ENCODE results near the gene CHMP3. TPM values are rescaled to one million over a fixed set of nuclear protein-coding genes. Genes with fewer than 3 reads are reported as not detected.
"Not testable (repeated sequence)": the region's sequence is repeated elsewhere in the genome, so short reads cannot be mapped to it uniquely, and the experiment has no call there.

The CHMP3 gene
- polyA plus RNA-seq, 3 donors = 45.4 to 115 (median 99.4) TPM

DNA sequence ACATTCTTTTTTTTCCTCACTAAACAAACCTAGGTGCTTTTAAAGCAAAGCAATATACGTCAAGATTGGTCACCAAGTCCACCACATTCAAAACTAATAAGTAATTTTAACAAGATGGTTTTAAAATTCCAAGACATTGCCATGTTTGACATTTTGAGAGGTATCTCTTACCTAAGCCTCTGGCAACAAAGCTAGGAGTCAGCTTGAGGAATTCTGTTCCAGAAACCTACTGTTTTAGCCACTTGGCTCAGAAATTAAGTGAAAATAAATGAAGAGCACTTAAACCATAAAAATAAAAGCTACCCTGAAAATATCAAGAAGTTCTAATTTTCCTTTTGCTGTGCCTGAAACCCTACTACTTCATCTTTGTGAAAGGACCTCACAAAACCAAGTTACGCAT lies 30.0 kb upstream of the CHMP3 start:
- Mint-ChIP-seq H3K27ac (no peak overlapping the region), H3K4me3 (no peak overlapping the region), H3K27me3 (ENCODE audit: low read depth in 3 of 3) (peaks cover 0 to 5% (median 2%) of the 10 kb centered on the region in 3 donors), H3K36me3 (no peaks in the 10 kb centered on the region), H3K4me1 (no peaks in the 10 kb centered on the region), H3K9me3 (peaks cover 0 to 6% (median 4%) of the 10 kb centered on the region in 7 donors)
- no peaks in the 10 kb centered on the region for H3K4me1 ChIP-seq (ENCODE audit: control insufficient read depth in 1 of 2, insufficient read depth in 2 of 2, low read length in 2 of 2)
- WGBS (ENCODE audit: insufficient coverage) = 100% methylated on average over 1 of the region's 2 CpGs
- no peaks in the 10 kb centered on the region for H3K36me3 ChIP-seq (replicated peaks in 1 of 2; ENCODE audit: control insufficient read depth in 1 of 2, insufficient read depth in 2 of 2, low read length in 2 of 2)
- DNase-seq = no peak
- no peaks in the 10 kb centered on the region for H3K79me2 ChIP-seq (ENCODE audit: insufficient read depth, low read length)
- no peak overlapping the region for H3K27ac ChIP-seq (ENCODE audit: low read depth in 1 of 2, low read length in 2 of 2)
- H3K9me3 ChIP-seq (replicated peaks in 1 of 2; ENCODE audit: control insufficient read depth in 1 of 2, insufficient read depth in 1 of 2, low read length in 2 of 2) = no peaks in the 10 kb centered on the region
- TF ChIP-seq, protein P1, sequence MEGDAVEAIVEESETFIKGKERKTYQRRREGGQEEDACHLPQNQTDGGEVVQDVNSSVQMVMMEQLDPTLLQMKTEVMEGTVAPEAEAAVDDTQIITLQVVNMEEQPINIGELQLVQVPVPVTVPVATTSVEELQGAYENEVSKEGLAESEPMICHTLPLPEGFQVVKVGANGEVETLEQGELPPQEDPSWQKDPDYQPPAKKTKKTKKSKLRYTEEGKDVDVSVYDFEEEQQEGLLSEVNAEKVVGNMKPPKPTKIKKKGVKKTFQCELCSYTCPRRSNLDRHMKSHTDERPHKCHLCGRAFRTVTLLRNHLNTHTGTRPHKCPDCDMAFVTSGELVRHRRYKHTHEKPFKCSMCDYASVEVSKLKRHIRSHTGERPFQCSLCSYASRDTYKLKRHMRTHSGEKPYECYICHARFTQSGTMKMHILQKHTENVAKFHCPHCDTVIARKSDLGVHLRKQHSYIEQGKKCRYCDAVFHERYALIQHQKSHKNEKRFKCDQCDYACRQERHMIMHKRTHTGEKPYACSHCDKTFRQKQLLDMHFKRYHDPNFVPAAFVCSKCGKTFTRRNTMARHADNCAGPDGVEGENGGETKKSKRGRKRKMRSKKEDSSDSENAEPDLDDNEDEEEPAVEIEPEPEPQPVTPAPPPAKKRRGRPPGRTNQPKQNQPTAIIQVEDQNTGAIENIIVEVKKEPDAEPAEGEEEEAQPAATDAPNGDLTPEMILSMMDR (IDR thresholded peaks at IDR 0.05) = no peak
- H3K4me3 ChIP-seq (replicated peaks in 1 of 3; ENCODE audit: low read depth in 2 of 3, low read length in 3 of 3) = no peak overlapping the region
- intact Hi-C loops (cut with micrococcal nuclease) = no loop called here
- no peak overlapping the region for H3K4me2 ChIP-seq (replicated peaks; ENCODE audit: extremely low read depth, low read length, poor library complexity, severe bottlenecking)
- no peaks in the 10 kb centered on the region for H3K27me3 ChIP-seq (ENCODE audit: control insufficient read depth in 2 of 2, insufficient read depth in 2 of 2, low read length in 2 of 2)
- H3K9ac ChIP-seq (ENCODE audit: insufficient read depth, low read length, poor library complexity, severe bottlenecking) = no peak overlapping the region
- no peaks in the 10 kb centered on the region for H4K20me1 ChIP-seq (ENCODE audit: insufficient read depth, low read length)
- no peak overlapping the region for H2AFZ ChIP-seq (ENCODE audit: insufficient read depth, low read depth, low read length, poor library complexity, severe bottlenecking)

DNA sequence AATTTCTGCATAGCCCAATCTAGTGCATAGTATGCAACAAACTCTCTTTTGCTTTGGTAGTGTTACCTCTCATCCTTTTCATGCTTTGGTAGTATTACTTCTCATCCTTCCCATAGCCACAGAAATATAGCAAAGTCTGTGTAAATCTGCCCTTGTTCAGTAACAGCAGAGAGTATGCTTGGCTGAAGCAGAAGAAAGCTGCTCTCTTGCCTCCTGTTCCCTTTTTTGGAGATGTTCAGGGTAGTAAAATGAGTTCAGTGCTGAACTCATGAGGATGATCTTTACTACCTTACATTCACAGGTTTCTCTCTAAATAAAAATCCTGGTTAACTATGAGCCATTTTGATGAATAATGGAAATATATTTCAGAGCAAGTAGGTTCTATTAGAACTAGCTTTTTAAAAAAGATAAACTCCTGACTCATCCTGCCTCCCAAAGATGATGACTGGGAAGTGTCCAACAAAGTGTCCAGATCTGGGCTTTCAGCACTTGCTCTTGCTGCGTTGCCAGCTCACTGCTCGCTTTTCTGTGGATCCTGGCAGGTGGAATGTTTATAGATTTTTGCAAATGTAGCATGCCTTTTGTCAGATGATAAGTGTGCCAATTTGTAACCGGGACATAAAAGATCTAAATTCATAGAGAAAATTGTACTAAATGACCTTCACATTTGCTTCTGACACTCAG lies 29.4 kb upstream of the CHMP3 start:
- intact Hi-C loops (cut with micrococcal nuclease) = no loop called here
- no peak overlapping the region for H3K27ac Mint-ChIP-seq
- 90% methylated on average over 2 of the region's 3 CpGs for WGBS (ENCODE audit: insufficient coverage)

DNA sequence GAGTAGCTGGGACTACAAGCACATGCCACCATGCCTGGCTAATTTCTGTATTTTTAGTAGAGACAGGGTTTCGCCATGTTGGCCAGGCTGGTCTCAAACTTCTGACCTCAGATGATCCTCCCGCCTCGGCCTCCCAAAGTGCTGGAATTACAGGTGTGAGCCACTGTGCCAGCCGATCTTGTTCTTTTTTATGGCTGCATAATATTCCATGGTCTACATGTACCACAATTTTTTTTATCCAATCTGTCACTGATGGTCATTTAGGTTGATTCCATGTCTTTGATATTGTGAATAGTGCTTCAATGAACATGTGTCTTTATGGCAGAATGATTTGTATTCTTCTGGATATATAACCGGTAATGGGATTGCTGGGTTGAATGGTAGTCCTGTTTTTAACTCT lies 26.5 kb upstream of the CHMP3 start:
- H3K36me3 ChIP-seq (replicated peaks in 1 of 2; ENCODE audit: control insufficient read depth in 1 of 2, insufficient read depth in 2 of 2, low read length in 2 of 2); H3K4me3 Mint-ChIP-seq; H3K27ac Mint-ChIP-seq; H3K4me1 ChIP-seq (ENCODE audit: control insufficient read depth in 1 of 2, insufficient read depth in 2 of 2, low read length in 2 of 2); H3K4me3 ChIP-seq (replicated peaks in 1 of 3; ENCODE audit: low read depth in 2 of 3, low read length in 3 of 3); H3K36me3 Mint-ChIP-seq; H3K9me3 Mint-ChIP-seq; H3K27me3 Mint-ChIP-seq (ENCODE audit: low read depth in 3 of 3); H3K9ac ChIP-seq (ENCODE audit: insufficient read depth, low read length, poor library complexity, severe bottlenecking); H3K27ac ChIP-seq (ENCODE audit: low read depth in 1 of 2, low read length in 2 of 2); H3K4me2 ChIP-seq (replicated peaks; ENCODE audit: extremely low read depth, low read length, poor library complexity, severe bottlenecking); H4K20me1 ChIP-seq (ENCODE audit: insufficient read depth, low read length); H2AFZ ChIP-seq (ENCODE audit: insufficient read depth, low read depth, low read length, poor library complexity, severe bottlenecking); intact Hi-C loops (cut with micrococcal nuclease); DNase-seq; H3K4me1 Mint-ChIP-seq; H3K27me3 ChIP-seq (ENCODE audit: control insufficient read depth in 2 of 2, insufficient read depth in 2 of 2, low read length in 2 of 2); H3K9me3 ChIP-seq (replicated peaks in 1 of 2; ENCODE audit: control insufficient read depth in 1 of 2, insufficient read depth in 1 of 2, low read length in 2 of 2); H3K79me2 ChIP-seq (ENCODE audit: insufficient read depth, low read length): not testable (repeated sequence)
- WGBS (ENCODE audit: insufficient coverage) = 100% methylated on average over 1 of the region's 5 CpGs

More for the DNA sequence above, 29.4 kb upstream of the CHMP3 start:
- DNase-seq = no peak
- Mint-ChIP-seq H3K27me3 (ENCODE audit: low read depth in 3 of 3) (peaks cover 0 to 5% (median 1%) of the 10 kb centered on the region in 3 donors), H3K36me3 (no peaks in the 10 kb centered on the region), H3K9me3 (peaks cover 0 to 6% (median 4%) of the 10 kb centered on the region in 7 donors), H3K4me1 (no peaks in the 10 kb centered on the region), H3K4me3 (no peak overlapping the region)
- H3K4me1 ChIP-seq (ENCODE audit: control insufficient read depth in 1 of 2, insufficient read depth in 2 of 2, low read length in 2 of 2) = no peaks in the 10 kb centered on the region
- H4K20me1 ChIP-seq (ENCODE audit: insufficient read depth, low read length) = no peaks in the 10 kb centered on the region
- H3K4me3 ChIP-seq (replicated peaks in 1 of 3; ENCODE audit: low read depth in 2 of 3, low read length in 3 of 3) = no peak overlapping the region
- H3K9me3 ChIP-seq (replicated peaks in 1 of 2; ENCODE audit: control insufficient read depth in 1 of 2, insufficient read depth in 1 of 2, low read length in 2 of 2) = no peaks in the 10 kb centered on the region
- no peaks in the 10 kb centered on the region for H3K27me3 ChIP-seq (ENCODE audit: control insufficient read depth in 2 of 2, insufficient read depth in 2 of 2, low read length in 2 of 2)
- no peak overlapping the region for H3K4me2 ChIP-seq (replicated peaks; ENCODE audit: extremely low read depth, low read length, poor library complexity, severe bottlenecking)
- no peak overlapping the region for H3K27ac ChIP-seq (ENCODE audit: low read depth in 1 of 2, low read length in 2 of 2)
- H3K36me3 ChIP-seq (replicated peaks in 1 of 2; ENCODE audit: control insufficient read depth in 1 of 2, insufficient read depth in 2 of 2, low read length in 2 of 2) = no peaks in the 10 kb centered on the region
- TF ChIP-seq, protein P1 (IDR thresholded peaks at IDR 0.05) = no peak
- H3K79me2 ChIP-seq (ENCODE audit: insufficient read depth, low read length) = no peaks in the 10 kb centered on the region
- H3K9ac ChIP-seq (ENCODE audit: insufficient read depth, low read length, poor library complexity, severe bottlenecking) = no peak overlapping the region
- no peak overlapping the region for H2AFZ ChIP-seq (ENCODE audit: insufficient read depth, low read depth, low read length, poor library complexity, severe bottlenecking)

All from CD14-positive monocyte (primary cell).